Activated naive CD8-positive, alpha-beta T cell treated with anti-CD3 and anti-CD28 coated beads, Interleukin-2, amount 50 U/mL, for 16 hours (primary cell): Measurements from ENCODE around the gene DGCR2.
"Not testable (repeated sequence)": the region's sequence is repeated elsewhere in the genome, so short reads cannot be mapped to it uniquely, and the experiment has no call there.

Experiments
- DNase-seq: peaks from one replicate; pipeline ENCODE4 v3.0.0-alpha.2; 2020; ENCODE audit warnings: low read depth, low spot score

Gene DGCR2

DNA sequence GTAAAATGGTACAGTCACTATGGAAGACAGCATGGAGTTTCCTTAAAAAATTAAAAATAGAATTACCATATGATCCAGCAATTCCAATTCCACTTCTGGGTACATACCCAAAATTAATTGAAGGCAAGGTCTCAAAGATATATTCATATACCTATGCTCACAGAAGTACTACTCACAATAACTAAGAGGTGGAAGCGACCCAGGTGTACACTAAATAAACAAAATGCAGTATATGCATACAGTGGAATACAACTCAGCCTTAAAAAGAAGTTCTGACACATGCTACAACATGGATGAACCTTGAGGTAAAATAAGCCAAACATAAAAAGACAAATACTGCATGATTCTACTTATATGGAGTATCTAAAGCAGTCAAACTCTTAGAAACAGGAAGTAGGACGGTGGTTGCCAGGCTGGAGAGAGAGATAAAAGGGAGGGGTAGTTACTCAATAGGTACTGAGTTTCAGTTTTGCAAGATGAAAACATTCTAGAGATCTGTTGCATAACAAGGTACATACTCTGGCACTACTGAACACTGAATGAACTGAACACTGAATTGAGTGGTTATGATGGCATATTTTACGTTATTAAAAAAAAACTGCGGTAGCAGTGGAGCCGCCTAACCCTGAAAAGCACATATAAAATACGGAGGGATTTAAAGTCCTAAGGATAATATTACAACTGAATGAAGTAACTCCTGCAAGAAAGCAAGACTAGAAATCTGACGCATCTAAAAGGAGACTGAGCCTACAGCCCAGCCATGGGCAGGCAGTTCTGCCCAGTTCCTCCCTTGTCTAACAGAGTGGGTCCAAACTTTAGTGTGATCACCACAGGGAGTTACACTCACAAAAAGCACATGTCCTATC is 12.8 kb downstream of the DGCR2 start:
- DNase-seq = no peak

DNA sequence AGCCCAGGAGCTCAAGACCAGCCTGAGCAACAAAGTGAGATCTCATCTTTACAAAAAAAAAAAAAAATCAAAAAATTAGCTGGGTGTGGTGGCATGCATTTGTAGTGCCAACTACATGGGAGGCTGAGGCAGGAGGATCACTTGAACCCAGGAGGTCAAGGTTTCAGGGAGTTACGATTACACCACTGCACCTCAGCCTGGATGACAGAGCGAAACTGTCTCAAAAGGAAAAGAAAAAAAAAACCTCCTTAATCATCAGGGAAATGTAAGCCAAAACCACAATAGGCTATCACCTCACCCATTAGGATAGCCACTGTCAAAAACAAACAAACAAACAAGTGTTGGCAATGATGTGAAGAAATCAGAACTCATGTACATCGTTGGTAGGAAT is 13.4 kb downstream of the DGCR2 start:
- no peak for DNase-seq

DNA sequence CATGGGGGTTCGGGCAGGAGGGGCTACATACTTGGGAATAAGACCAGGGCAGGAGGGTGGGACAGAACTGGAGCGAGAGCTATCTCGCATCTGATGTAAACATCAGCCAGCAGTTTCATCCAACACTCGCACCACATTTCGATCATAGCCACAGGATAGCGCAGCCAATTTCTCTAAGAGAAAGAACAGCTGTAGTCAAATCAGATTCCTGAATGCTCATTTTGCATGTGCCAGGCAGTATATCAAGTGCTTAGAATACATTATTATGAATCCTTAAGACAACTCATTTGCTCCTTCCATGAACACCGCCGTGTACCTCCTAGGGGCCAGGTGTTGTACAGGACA is 14.5 kb downstream of the DGCR2 start:
- DNase-seq = no peak

DNA sequence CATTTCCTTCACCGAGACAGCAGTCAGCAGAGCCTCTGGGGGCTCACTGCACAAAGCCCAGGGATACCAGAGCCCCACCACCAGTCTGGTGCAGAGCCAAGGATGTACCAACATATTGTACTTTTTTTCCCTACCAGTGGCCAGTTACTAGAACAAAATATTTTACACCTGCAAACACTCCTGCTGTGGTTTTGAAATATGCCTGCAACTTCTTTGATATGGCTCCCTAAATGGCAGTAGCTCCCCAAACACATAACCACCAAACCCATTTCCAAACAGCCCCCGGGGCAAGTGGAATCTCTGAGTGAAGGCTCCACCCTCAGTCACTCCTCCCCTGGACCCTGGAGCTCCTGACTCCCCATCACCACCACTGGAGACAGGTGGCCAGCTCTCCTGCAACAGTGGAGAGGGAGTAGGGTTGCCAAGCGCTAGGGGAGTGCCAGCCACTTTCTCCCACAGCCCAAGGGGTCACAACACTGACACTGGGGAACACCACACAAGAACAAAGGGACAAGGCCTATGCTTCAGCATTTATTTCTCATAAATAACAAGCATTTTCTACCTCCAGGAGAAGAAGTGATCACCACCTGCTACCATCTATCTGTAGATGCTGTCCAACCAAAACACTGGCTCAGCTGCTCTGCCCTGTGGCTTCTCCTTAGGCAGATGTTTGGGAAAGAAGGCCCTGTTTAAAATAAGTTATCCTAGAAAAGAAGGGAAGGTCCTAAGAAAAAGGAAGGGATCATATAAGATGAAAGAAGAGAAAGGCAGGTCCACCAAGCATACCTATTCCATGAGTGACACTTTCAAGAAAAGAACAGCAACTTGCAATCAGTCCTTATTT is 15.1 kb downstream of the DGCR2 start:
- no peak for DNase-seq

DNA sequence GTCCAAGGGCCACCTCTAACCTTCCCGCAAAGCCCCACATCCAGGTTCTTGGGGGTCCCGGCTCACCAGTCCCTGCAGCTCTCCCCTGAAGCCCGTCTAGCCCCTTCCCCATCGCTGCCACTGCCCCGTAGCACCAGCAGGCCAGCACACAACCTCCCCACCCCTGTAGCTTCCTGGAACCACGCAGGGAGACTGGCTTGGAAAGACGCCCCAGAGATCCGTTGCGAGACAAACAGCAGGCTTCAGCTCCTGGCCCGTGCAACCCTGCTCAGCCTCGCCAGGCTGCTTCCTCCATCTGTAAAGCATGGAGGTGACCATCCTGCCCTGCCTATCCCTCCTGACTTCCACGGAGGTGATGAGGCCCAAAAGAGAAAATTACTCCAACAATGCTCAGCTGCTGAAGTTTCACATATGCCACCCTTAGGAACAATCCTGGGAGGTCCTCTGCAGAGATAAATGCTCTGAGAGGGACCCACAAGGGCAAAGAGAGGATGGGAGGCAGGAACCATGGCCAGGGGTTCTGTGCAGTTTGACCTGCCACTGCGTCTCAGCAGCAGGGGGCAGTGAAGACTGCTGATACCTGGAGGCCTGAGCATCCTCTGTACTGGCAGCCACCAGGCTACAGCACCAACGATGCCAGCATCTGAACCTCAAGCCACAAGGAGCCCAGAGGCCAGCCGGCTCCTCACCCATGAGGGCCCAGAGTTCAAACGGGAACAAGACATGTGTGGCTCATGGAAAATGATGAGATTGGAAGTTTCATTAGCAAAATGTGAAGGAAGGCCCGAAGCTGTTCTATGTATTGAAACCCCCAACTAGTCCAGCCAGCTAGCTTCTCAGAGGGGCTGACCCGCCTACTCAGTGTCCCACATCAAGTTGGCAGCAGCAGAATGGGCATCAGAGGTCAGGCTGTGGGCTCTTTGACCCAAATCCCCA is 16.1 kb downstream of the DGCR2 start:
- DNase-seq = no peak

DNA sequence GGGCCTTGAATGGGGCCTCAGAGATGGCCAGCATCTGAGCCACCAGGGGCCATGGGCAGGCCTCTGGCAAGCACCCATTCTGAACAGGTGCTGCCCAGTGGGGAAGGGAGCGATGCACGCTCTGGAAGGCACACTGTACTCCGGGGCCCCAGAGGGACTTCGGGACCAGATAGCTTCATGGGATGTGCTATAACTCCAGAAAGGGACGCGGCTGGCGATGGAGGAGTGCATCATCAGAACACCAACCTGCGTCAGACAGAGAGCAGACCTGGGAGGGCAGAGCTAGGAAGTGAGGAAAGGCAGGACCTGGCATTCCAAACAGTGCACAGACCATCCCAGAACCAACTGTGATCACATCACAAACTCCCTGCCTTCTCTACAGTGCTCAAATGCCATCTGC is 16.8 kb downstream of the DGCR2 start:
- DNase-seq = no peak

DNA sequence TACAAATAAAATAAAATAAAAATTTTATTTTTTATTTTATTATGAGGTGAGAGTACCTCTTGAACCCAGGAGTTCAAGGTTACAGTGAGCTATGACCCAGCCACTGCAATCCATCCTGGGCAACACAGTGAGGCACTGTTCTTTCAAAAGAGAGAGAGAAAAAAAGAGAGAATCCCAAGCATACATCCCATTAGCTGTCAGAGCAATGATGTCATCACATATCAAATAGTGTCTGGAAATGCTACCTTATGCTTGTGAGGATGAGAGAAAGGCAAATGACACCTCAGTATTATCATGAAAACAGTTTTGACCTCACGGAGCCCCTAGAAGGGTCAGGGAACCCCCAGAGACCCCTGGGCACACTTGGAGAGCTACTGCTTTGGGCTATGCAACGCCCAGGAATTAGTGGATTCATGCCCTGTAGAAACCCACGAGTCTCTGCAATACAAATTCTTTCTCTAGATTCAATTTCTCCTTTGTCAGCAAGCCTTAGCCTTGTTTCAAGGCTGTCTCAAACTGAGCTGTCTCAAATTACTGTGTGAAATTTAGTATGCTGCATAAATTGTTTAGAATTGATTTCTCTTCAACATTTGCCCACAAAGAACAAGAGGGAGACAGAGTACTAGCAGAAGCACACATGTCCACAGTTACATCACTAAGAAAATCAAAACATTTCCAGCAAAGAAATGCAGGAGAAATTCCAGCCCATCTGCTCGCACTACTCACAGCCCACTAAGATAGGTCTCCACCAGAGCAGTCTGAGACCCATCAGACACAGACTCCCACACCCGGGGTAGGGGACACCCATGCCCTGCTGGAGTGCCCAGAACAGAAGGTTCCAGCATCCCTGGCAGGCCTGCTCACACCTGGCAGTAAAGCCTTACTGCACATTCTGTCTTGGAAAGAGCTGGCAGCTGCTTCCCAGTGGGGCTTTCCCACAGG is 18.1 kb downstream of the DGCR2 start:
- no peak for DNase-seq

DNA sequence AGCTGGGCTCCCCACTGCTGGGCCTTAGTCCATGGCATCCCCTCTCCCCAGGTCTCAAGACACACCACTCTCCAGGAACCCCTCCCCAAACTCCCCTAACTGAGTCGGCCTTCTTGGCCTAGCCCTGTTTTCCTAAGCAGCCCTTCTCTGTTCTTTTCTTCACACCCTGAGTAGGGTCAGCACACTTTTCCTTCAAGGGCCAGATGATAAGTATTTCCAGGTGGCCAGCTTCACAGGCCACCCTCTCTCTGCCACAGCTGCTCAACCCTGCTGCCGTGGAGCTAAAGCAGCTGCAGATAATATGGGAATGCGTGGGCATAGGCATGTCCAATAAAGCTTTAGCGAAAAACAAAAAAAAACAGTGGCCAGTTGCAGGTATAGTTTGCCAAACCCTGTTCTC is 24.1 kb downstream of the DGCR2 start:
- no peak for DNase-seq

DNA sequence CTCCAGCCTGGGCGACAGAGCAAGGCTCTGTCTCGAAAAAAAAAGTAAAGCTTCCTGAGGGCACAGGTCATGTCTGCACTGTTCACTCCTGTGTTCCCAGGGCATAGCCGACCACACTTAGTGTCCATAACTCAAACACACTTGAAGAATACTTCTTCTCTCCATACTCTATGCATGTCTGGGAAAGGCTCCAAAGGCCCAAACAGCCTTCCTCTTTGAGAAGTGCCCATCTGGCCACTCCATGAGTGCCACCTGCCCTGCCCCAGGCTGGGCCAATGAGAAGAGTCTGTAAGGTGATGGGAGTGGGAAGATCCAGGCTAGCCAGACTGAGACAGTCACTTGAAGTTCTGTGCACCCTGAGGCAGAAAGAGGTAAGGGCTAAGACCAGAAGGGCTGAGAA is 24.7 kb downstream of the DGCR2 start:
- DNase-seq = no peak

DNA sequence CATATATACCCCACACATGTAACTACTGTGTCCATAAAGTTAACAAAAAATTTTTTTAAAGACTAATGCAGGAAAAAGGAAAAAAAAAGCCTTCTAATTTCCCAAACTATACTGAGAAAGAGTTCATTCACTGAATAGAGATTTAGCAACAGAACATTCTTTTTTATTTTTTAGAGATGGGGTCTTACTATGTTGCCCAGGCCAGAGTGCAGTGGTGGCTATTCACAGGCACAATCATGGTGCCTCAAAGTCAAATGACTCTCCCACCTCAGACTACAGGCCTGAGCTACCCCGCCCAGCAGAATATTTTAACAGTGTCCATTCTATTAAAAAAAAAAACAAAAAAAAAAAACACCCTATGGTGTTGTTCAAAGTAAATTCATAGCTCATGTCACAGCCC is 25.7 kb downstream of the DGCR2 start:
- DNase-seq = no peak

DNA sequence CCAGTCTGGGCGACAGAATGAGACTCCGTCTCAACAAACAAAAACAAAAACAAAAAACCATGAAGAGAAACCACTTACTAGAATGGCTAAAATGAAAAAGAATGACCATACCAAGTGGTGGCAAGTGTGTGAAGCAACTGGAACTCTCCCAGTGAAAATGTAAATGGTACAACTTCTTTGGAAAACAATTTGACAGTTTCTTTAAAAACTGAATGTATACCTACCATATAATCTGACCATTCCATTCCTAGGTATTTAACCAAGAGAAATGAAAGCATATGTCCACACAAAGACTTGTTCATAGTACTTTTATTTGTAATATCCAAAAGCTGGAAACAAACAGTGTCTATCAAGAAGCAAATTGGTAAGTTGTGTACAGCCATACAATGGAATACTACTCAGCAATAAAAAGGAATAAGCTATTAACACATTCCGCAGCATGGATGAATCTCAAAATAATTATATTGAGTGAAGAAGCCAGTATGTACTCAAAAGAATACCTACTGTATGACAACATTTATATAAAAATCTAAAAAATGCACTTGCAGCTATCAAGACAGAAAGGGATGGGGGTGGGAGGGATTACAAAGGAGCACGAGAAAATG is 27.7 kb downstream of the DGCR2 start:
- DNase-seq = no peak

DNA sequence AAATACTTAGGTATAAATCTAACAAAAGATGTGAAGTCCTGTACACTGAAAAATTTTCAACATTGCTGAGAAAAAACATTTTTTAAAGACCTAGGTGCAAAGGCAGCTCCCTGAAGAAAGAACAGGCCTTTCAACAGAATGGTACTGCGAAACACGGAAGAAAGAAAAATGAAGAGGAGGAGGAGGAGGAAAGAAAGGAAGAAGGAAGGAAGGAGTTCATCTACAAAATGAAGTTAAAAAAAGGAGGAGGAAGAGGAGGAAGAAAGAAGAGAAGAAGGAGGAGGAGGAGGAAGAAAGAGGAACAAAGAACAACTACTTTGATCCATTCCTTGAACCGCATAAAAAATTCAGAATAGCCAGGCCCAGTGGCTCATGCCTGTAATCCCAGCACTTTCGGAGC is 29.5 kb downstream of the DGCR2 start:
- no peak for DNase-seq

DNA sequence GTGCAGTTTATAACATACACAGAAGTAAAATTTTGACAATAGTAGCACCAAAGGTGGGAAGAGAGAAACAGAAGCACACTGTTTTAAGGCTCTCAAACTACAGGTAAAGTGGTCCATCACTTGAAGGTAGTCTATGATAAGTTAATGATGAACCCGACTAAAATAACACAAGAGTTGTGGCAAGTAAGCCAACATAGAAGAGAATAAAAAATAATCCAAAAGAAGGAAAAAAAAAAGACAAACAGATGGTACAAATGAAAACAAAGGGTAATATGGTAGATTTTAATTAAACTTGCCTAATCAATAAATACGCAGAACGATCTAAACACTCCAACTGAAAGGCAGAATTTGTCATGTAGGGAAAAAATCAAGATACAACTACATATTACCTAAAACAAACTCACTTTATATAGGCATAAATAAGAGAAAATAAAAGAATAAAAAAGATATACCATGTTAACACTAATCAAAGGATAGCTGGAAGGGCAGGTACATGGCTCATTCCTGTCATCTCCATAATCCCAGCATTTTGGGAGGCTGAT is 31.6 kb downstream of the DGCR2 start:
- DNase-seq = no peak

DNA sequence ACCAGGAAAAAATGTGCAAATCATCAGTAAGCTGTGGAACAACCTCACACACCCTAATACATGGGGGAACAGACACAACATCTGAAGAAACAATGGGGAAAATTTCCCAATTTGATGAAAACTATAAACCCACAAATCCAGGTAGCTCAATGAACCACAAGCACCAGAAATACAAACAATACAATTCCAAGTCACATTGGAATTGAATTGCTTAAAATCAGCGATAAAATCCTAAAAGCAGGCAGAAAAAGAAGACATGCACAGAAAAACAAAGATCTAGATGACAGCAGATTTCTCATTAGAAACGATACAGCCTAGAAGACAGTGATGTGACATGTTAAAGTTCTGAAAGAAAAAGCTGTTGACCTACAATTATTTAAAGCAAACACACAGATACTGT is 32.0 kb downstream of the DGCR2 start:
- no peak for DNase-seq

DNA sequence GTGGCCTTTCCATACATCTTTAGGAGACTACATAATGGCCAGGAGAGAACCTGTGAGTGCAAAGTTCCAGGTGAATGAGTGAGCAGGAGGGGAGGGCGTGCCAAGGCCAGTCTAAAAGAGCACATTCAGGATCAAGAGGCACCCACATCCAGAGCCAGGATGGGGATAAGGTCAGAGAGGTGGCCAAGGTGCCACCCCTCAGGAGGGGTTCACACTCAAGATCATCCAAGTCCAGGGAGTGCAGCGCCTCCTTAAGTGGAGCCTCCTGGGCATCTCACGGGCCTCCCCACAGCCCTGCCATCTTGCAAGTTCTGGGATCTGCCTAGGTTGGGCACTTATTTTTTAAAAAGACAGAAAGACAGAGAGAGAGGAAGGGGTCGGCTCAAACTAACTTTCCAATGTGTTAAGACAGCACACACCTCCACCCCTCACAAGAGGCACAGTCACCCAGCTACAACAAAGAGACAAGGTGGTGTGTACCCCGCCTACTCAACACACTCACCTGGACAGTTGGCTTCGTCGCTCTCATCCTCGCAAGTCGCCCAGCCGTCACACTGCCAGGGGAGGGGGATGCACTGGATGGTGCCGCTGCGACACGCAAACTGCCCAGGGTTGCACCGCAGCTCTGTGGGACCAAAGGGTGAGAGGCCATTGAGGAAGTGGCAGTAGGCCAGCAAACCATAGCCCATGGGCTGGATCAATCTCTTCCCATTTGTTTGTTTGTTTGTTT is 33.2 kb downstream of the DGCR2 start:
- no peak for DNase-seq

DNA sequence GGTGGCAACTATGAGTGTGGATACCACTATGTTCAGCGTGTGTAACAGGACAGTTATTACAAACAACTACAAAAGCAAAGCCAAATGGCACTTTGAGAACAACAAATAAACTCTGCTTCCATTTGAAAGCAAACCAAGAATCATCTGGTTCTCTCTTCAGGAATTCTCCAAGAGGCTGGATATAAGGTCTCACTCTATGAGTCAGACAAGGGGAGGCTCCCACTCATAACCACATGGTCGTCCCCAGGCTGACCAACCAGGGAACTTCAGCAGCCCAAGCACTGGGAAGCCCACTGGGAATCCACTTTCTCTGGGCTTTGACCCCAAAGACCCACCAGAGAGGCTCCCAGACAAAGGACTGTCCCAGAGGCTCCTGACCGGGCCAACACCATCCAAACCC is 35.3 kb downstream of the DGCR2 start:
- DNase-seq = no peak

DNA sequence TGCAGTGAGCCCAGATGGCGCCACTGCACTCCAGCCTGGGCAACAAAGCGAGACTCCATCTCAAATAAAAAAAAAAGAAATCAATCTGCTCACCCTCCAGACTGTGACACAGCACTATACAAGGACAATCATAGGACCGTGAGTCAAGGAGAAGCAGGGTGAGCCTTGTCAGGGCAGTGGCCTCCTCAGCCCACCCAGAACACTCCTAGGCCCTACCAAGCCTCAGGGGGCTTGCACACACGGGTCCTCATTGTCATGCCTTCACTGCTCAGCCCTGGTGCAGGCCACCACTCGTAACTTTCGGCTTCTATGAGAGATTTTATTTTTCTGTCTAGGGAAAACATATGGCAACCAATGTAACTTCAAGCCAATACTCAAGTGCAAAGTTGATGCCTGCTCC is 35.8 kb downstream of the DGCR2 start:
- no peak for DNase-seq

DNA sequence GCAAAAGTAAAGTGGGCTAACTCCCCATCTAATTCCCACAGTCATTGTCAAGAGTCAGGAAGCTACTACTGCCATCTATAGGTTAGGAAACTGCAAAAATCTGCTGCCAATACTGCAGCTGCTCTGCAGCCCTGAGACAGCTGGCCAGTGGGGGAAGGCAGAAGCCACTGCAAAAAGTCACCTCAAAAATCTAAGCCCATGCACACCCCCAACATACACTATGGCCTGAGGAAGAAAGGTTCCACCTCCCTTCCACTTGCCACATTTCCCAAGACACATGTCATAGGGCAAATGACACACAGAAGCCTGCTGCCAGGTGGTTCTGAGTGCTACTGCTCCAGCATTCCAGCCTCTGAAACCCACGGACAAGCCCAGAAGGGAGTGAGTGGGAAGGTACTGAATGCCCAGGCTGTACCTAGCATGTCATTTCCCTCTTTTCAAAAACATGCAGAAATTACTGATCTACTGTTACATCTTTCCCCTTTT is 36.9 kb downstream of the DGCR2 start:
- DNase-seq = no peak

DNA sequence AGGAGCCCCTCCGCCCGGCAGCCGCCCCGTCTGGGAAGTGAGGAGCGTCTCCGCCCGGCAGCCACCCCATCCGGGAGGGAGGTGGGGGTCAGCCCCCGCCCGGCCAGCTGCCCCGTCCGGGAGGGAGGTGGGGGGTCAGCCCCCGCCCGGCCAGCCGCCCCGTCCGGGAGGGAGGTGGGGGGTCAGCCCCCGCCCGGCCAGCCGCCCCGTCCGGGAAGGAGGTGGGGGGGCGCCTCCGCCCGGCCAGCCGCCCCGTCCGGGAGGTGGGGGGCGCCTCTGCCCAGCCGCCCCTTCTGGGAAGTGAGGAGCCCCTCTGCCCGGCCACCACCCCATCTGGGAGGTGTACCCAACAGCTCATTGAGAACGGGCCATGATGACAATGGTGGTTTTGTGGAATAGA is 37.6 kb downstream of the DGCR2 start:
- DNase-seq = not testable (repeated sequence)
